ENCODE results near the gene PLK1. TPM values are rescaled to one million over a fixed set of nuclear protein-coding genes. Genes with fewer than 3 reads are reported as not detected.
A peak's percentile ranks its signal among the peaks of the same experiment; 100 is the strongest.

Gene PLK1
- total and polyA plus RNA-seq, 2 of the 13 experiments (the other 11 are each of a cell fraction or from before 2014, with no cell fraction given), result 71.5 to 76.3 TPM

GRCh38 chr16:23729503-23730424 is 51.1 kb downstream of the PLK1 start (continued):
- TF ChIP-seq, protein P1, sequence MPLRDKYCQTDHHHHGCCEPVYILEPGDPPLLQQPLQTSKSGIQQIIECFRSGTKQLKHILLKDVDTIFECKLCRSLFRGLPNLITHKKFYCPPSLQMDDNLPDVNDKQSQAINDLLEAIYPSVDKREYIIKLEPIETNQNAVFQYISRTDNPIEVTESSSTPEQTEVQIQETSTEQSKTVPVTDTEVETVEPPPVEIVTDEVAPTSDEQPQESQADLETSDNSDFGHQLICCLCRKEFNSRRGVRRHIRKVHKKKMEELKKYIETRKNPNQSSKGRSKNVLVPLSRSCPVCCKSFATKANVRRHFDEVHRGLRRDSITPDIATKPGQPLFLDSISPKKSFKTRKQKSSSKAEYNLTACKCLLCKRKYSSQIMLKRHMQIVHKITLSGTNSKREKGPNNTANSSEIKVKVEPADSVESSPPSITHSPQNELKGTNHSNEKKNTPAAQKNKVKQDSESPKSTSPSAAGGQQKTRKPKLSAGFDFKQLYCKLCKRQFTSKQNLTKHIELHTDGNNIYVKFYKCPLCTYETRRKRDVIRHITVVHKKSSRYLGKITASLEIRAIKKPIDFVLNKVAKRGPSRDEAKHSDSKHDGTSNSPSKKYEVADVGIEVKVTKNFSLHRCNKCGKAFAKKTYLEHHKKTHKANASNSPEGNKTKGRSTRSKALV (CRISPR knock-in tag; IDR thresholded peaks at IDR 0.05), result no peak
- peak; percentile 18; the same call in 1 of the 2 replicates for TF ChIP-seq IRF2 (CRISPR knock-in tag; IDR thresholded peaks at IDR 0.05)
- 0 out of 2 replicates have a peak, but pooled peaks have one; percentile 25 for TF ChIP-seq THAP9 (CRISPR knock-in tag; IDR thresholded peaks at IDR 0.05; ENCODE audit: borderline replicate concordance)
- TF ChIP-seq PCBP2 (optimal IDR thresholded peaks at IDR 0.05; ENCODE audit: low read depth, low read length, poor library complexity, severe bottlenecking), result no peak
- no peak for TF ChIP-seq FLYWCH1 (CRISPR knock-in tag; IDR thresholded peaks at IDR 0.05)
- TF ChIP-seq, protein P2, sequence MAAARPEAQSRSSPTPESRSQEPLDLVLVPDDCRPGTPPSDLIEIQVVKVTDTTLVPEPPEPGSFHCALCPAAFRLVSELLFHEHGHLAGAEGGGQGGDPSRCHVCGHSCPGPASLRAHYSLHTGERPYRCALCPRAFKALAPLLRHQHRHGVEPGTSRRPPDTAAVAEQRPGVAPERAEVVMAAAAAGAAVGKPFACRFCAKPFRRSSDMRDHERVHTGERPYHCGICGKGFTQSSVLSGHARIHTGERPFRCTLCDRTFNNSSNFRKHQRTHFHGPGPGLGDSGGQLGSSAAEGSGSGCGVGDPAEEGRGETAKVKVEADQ (CRISPR knock-in tag; IDR thresholded peaks at IDR 0.05; ENCODE audit: borderline replicate concordance), result no peak
- TF ChIP-seq, protein P3, sequence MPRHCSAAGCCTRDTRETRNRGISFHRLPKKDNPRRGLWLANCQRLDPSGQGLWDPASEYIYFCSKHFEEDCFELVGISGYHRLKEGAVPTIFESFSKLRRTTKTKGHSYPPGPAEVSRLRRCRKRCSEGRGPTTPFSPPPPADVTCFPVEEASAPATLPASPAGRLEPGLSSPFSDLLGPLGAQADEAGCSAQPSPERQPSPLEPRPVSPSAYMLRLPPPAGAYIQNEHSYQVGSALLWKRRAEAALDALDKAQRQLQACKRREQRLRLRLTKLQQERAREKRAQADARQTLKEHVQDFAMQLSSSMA (CRISPR knock-in tag; IDR thresholded peaks at IDR 0.05), result 0 out of 2 replicates have a peak, but pooled peaks have one; percentile 31
- TF ChIP-seq, protein P4, sequence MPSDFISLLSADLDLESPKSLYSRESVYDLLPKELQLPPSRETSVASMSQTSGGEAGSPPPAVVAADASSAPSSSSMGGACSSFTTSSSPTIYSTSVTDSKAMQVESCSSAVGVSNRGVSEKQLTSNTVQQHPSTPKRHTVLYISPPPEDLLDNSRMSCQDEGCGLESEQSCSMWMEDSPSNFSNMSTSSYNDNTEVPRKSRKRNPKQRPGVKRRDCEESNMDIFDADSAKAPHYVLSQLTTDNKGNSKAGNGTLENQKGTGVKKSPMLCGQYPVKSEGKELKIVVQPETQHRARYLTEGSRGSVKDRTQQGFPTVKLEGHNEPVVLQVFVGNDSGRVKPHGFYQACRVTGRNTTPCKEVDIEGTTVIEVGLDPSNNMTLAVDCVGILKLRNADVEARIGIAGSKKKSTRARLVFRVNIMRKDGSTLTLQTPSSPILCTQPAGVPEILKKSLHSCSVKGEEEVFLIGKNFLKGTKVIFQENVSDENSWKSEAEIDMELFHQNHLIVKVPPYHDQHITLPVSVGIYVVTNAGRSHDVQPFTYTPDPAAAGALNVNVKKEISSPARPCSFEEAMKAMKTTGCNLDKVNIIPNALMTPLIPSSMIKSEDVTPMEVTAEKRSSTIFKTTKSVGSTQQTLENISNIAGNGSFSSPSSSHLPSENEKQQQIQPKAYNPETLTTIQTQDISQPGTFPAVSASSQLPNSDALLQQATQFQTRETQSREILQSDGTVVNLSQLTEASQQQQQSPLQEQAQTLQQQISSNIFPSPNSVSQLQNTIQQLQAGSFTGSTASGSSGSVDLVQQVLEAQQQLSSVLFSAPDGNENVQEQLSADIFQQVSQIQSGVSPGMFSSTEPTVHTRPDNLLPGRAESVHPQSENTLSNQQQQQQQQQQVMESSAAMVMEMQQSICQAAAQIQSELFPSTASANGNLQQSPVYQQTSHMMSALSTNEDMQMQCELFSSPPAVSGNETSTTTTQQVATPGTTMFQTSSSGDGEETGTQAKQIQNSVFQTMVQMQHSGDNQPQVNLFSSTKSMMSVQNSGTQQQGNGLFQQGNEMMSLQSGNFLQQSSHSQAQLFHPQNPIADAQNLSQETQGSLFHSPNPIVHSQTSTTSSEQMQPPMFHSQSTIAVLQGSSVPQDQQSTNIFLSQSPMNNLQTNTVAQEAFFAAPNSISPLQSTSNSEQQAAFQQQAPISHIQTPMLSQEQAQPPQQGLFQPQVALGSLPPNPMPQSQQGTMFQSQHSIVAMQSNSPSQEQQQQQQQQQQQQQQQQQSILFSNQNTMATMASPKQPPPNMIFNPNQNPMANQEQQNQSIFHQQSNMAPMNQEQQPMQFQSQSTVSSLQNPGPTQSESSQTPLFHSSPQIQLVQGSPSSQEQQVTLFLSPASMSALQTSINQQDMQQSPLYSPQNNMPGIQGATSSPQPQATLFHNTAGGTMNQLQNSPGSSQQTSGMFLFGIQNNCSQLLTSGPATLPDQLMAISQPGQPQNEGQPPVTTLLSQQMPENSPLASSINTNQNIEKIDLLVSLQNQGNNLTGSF (CRISPR knock-in tag; IDR thresholded peaks at IDR 0.05), result no peak
- TF ChIP-seq REXO4 (CRISPR knock-in tag; IDR thresholded peaks at IDR 0.05; ENCODE audit: borderline replicate concordance), result no peak

Data from HepG2 (cell line).